Measurements from ENCODE around the gene FKBP1B. TPM values are rescaled to one million over a fixed set of nuclear protein-coding genes. Genes with fewer than 3 reads are reported as not detected.
A peak's percentile ranks its signal among the peaks of the same experiment; 100 is the strongest.
"Not testable (repeated sequence)": the region's sequence is repeated elsewhere in the genome, so short reads cannot be mapped to it uniquely, and the experiment has no call there.

FKBP1B gene
- total RNA-seq, 4 donors from 2014 or later = 6.4 to 82.1 (median 6.8) TPM

DNA sequence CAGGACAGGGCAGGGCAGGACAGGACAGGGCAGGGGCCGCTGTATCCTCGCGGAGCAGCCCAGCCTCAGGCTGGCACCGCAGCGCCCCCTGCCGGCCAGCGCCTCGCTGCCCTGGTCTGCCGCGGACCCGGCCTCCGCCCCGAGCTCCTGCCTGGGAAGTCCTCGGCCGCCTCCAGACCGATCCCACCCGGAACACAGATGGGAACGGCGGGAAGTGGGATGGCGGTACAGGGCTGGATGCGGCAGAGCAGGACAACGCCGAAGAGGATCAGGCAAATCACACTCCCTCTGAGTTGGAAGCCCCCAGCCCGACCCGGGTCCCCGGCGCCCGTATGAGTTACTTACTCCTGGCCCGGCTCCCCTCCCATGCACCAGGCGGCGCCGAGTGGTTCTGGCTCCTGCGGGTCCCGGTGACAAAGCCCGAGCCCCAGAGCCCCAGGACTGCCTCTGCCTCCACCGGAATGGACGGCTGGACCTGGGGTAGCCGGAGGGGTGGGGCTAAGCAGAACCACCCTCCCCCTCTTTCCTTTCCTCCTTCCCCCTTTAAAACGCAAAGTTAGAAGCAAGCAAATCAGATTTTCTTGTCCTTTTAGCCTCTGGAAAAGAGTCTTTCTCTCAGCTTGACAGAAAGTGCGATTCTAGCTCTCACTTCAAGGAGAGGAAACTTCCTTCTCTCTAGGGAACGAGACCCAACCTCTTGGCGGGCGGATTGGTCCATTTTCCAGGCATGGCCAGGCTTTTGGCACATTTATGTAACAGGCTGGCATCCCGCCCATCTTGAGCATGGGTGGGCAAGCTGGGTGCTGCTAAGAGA is 35.1 kb downstream of the FKBP1B start, which contains the start of gene TP53I3:
Gene TP53I3, minus strand, starts transcription at position 449 of the 814 bp plus-strand sequence. CDS start 508 bp downstream, outside the sequence.
- no peaks in the 10 kb centered on the region for H3K36me3 ChIP-seq
- TF ChIP-seq POLR2A (IDR thresholded peaks at IDR 0.05) = peak; percentile 16 to 71
- TF ChIP-seq, protein P1, sequence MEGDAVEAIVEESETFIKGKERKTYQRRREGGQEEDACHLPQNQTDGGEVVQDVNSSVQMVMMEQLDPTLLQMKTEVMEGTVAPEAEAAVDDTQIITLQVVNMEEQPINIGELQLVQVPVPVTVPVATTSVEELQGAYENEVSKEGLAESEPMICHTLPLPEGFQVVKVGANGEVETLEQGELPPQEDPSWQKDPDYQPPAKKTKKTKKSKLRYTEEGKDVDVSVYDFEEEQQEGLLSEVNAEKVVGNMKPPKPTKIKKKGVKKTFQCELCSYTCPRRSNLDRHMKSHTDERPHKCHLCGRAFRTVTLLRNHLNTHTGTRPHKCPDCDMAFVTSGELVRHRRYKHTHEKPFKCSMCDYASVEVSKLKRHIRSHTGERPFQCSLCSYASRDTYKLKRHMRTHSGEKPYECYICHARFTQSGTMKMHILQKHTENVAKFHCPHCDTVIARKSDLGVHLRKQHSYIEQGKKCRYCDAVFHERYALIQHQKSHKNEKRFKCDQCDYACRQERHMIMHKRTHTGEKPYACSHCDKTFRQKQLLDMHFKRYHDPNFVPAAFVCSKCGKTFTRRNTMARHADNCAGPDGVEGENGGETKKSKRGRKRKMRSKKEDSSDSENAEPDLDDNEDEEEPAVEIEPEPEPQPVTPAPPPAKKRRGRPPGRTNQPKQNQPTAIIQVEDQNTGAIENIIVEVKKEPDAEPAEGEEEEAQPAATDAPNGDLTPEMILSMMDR (IDR thresholded peaks at IDR 0.05) = peak; percentile 89 to 97 (median 94)

DNA sequence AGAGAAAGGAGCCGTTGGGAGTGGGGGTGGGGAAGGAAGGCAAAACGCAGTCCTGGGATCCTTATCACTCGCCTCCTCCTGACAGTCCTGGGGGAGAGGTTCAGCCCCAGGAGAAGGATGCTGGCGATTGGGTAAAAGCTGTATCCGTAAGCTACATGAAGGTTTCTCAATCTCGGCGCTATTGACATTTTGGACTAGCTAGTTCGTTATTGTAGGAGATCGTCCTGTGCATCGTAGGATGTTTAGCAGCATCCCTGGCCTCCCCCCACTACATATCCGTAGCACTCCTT is 35.6 kb downstream of the FKBP1B start:
- TF ChIP-seq POLR2A (IDR thresholded peaks at IDR 0.05) = no peak
- TF ChIP-seq, protein P1 (IDR thresholded peaks at IDR 0.05) = no peak
- Histone ChIP-seq H3K36me3 (no peaks in the 10 kb centered on the region), H3K27ac (peak overlapping the region; percentile 95 to 96), H3K9me3 (no peaks in the 10 kb centered on the region), H3K4me3 (peak overlapping the region; percentile 55 to 60), H3K27me3 (no peaks in the 10 kb centered on the region), H3K4me1 (peaks cover 3 to 4% of the 10 kb centered on the region in 2 donors)
- intact Hi-C loops (cut with DNase I; ENCODE audit: low total_unique reads) = no loop called here
- no peak for DNase-seq

More for the DNA sequence above, 35.1 kb downstream of the FKBP1B start, which contains the start of gene TP53I3:
- Histone ChIP-seq H3K27me3 (no peaks in the 10 kb centered on the region), H3K27ac (peak within 1 kb of the TSS; percentile 95 to 96), H3K4me3 (peak within 1 kb of the TSS; percentile 55 to 60), H3K4me1 (peaks cover 3 to 4% of the 10 kb centered on the region in 2 donors), H3K9me3 (no peaks in the 10 kb centered on the region)
- intact Hi-C loops (cut with DNase I; ENCODE audit: low total_unique reads) = no loop called here
- peak; percentile 89 to 90 for DNase-seq

DNA sequence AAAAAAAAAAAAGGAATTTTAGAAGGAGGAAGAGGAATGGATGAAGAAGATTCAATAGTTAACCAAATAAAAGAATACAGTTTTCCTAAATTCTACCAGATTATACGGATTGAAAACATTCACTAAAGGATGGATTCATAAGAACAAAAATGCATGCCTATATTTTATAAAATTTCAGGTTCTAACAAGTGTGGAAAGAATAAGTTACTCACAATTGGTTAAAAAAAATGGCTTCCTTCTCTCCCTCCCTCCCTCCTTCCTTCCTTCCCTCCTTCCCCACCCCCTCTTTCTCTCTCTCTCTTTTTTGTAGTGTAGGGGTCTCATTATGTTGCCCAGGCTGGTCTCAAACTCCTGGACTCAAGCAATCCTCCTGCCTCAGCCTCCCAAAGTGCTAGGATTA is 36.7 kb downstream of the FKBP1B start:
- DNase-seq = no peak
- intact Hi-C loops (cut with DNase I; ENCODE audit: low total_unique reads) = no loop called here
- H3K4me1 ChIP-seq = peaks cover 3 to 4% of the 10 kb centered on the region in 2 donors
- no peak for TF ChIP-seq POLR2A (IDR thresholded peaks at IDR 0.05)
- TF ChIP-seq, protein P1 (IDR thresholded peaks at IDR 0.05) = no peak
- no peaks in the 10 kb centered on the region for H3K27me3 ChIP-seq
- H3K4me3 ChIP-seq = no peak overlapping the region
- no peaks in the 10 kb centered on the region for H3K9me3 ChIP-seq
- H3K36me3 ChIP-seq = no peaks in the 10 kb centered on the region
- H3K27ac ChIP-seq = no peak overlapping the region

DNA sequence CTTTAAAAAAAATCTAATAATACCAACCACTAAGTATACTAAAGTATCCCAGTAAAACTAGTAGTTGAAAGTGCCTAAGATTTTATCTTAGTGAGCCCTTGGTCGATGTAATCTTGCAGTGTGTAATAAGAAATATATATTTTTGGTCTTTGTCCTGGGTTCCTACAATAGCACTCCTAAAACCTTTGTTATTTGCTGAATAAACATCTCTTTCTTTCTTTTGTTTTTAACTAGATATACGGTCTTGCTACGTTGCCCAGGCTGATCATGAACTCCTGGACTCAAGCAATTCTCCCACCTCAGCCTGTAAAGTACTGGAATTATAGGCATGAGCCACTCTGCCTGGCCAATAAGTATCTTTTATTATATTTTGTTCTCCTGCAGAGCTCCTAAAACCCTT is 37.5 kb downstream of the FKBP1B start:
- no peaks in the 10 kb centered on the region for H3K36me3 ChIP-seq
- no peaks in the 10 kb centered on the region for H3K27me3 ChIP-seq
- no peak overlapping the region for H3K27ac ChIP-seq
- intact Hi-C loops (cut with DNase I; ENCODE audit: low total_unique reads) = no loop called here
- H3K9me3 ChIP-seq = no peaks in the 10 kb centered on the region
- TF ChIP-seq POLR2A (IDR thresholded peaks at IDR 0.05) = no peak
- TF ChIP-seq, protein P1 (IDR thresholded peaks at IDR 0.05) = no peak
- DNase-seq = no peak
- H3K4me3 ChIP-seq = no peak overlapping the region
- peaks cover 3 to 4% of the 10 kb centered on the region in 2 donors for H3K4me1 ChIP-seq

DNA sequence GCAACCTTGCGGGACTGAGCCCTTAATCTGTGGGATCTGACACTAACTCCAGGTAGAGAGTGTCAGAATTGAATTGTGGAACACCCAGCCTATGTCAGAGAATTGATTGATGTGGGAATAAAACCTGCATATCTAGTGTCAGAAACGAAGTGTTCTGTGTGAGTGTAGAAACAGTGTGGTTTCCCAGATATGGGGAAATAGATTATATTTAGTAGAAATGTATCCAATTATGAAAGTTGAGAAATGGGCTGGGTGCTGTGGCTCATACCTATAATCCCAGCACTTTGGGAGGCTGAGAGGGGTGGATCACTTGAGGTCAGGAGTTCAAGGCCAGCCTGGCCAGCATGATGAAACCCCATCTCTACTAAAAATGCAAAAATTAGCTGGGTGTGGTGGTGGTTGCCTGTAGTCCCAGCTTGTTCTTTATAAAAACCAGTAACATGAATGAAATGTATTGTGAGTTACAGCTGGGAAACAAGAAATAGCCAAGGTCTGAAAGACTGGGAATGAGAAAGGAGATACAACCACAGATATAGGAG is 39.3 kb downstream of the FKBP1B start:
- intact Hi-C loops (cut with DNase I; ENCODE audit: low total_unique reads) = no loop called here
- TF ChIP-seq POLR2A (IDR thresholded peaks at IDR 0.05) = no peak
- no peak for DNase-seq
- Histone ChIP-seq H3K36me3 (no peaks in the 10 kb centered on the region), H3K4me1 (no peaks in the 10 kb centered on the region), H3K9me3 (no peaks in the 10 kb centered on the region), H3K27ac (no peak overlapping the region), H3K27me3 (no peaks in the 10 kb centered on the region), H3K4me3 (no peak overlapping the region)

DNA sequence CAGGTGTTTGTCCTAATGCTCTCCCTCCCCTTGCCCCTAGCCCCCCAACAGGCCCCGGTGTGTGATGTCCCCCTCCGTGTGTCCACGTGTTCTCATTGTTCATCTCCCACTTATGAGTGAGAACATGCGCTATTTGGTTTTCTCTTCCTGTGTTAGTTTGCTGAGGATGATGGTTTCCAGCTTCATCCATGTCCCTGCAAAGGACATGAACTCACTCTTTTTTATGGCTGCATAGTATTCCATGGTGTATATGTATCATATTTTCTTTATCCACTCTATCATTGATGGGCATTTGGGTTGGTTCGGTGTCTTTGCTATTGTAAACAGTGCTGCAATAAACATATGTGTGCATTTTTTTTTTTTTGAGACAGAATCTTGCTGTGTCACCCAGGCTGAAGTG is 43.7 kb downstream of the FKBP1B start:
- H3K4me1 ChIP-seq, H3K36me3 ChIP-seq: not testable (repeated sequence)

DNA sequence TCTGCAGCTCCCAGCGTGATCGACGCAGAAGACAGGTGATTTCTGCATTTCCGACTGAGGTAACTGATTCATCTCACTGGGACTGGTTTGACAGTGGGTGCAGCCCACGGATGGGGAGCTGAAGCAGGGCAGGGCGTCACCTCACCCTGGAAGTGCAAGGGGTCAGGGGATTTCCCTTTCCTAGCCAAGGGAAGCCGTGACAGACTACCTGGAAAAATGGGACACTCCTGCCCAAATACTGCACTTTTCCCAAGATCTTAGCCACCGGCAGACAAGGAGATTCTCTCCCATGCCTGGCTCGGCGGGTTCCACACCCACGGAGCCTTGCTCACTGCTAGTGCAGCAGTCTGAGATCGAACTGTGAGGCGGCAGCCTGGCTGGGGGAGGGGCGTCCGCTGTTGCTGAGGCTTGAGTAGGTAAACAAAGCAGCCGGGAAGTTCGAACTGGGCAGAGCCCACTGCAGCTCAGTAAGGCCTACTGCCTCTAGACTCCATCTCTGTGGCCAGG is 45.7 kb downstream of the FKBP1B start:
- DNase-seq; H3K36me3 ChIP-seq; H3K4me3 ChIP-seq; H3K27me3 ChIP-seq; H3K9me3 ChIP-seq; H3K27ac ChIP-seq; H3K4me1 ChIP-seq; intact Hi-C loops (cut with DNase I; ENCODE audit: low total_unique reads): not testable (repeated sequence)

More for the DNA sequence above, 43.7 kb downstream of the FKBP1B start:
- H3K27me3 ChIP-seq; DNase-seq; H3K27ac ChIP-seq; intact Hi-C loops (cut with DNase I; ENCODE audit: low total_unique reads); H3K9me3 ChIP-seq; H3K4me3 ChIP-seq: not testable (repeated sequence)

DNA sequence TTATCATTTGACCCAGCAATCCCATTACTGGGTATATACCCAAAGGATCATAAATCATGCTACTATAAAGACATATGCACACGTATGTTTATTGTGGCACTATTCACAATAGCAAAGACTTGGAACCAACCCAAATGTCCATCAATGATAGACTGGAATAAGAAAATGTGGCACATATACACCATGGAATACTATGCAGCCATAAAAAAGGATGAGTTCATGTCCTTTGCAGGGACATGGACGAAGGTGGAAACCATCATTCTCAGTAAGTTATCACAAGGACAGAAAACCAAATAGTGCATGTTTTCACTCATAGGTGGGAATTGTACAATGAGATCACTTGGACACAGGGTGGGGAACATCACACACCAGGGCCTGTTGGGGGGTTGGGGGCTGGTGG is 51.2 kb downstream of the FKBP1B start:
- H3K4me1 ChIP-seq; H3K36me3 ChIP-seq; H3K4me3 ChIP-seq; intact Hi-C loops (cut with DNase I; ENCODE audit: low total_unique reads); H3K27ac ChIP-seq; DNase-seq; H3K27me3 ChIP-seq; H3K9me3 ChIP-seq: not testable (repeated sequence)
